AG09319 (cell line): ENCODE results near the gene MS4A1.
"Not testable (repeated sequence)": the region's sequence is repeated elsewhere in the genome, so short reads cannot be mapped to it uniquely, and the experiment has no call there.

ENCODE experiments used
- DNase-seq: peaks from one replicate; pipeline ENCODE4 v3.0.0-alpha.2; 2010; ENCODE audit warnings: low read depth; ENCODE audit errors: extremely low read depth
- CTCF ChIP-seq: IDR thresholded peaks from 2 replicates; pipeline ENCODE4 v1.5.1; 2011; ENCODE audit warnings: low read depth, mild to moderate bottlenecking, inconsistent platforms, low read length, moderate library complexity

MS4A1 gene

GRCh38 chr11:60447070-60447469, 8.6 kb upstream of the MS4A1 start:
- TF ChIP-seq CTCF, result no peak
- DNase-seq, result no peak

DNA sequence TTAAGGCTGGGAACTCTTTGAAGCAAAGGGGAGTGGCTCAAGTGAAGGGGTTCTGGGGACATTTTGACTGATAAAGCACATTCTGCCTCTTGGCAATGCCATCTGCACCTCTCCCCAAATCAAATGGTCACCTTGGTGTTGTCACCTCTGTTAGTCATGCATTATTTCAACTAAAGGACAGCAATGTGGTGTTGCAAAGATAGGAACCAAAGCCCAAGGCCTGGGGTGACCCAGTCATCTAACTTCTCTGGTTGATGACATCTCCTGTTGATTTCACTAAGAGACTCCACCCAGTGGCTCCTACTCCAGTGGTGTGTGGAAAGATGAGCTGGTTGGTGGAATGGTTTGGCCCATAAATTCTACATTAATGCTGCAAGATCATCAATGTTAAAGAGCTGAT, 7.8 kb upstream of the MS4A1 start:
- no peak for DNase-seq
- no peak for TF ChIP-seq CTCF

DNA sequence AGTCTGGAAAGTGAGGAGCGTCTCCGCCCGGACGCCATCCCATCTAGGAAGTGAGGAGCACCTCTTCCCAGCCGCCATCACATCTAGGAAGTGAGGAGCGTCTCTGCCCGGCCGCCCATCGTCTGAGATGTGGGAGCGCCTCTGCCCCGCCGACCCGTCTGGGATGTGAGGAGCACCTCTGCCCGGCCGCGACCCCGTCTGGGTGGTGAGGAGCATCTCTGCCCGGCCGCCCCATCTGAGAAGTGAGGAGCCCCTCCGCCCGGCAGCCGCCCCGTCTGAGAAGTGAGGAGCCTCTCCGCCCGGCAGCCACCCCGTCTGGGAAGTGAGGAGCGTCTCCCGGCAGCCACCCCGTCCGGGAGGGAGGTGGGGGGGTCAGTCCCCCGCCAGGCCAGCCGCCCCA, 4.5 kb upstream of the MS4A1 start:
- not testable (repeated sequence) for DNase-seq

DNA sequence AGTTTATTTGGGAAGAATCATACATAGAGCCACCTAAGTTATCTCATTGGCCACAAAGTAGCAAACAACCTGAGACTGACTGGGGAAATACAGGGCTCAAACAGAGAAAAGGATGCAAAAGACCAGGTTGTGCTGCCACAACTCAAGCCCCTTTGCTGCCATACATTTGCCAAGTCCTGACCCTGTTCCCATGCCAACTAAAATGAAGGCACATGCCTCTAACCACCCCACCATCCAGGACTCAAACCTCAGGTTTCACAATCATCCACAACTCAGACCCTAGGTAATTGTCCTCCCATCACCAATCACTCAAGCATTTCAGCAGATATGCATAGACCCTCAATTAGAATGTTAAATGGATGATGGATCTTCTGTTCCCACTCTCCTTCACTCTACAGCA, 1.4 kb upstream of the MS4A1 start:
- no peak for TF ChIP-seq CTCF
- DNase-seq, result no peak

- no peak for DNase-seq
- TF ChIP-seq CTCF, result no peak
Observed at GRCh38 chr11:60457576-60457975, 1.9 kb downstream of the MS4A1 start.

GRCh38 chr11:60459345-60459744, 3.7 kb downstream of the MS4A1 start:
- no peak for TF ChIP-seq CTCF
- no peak for DNase-seq

- no peak for TF ChIP-seq CTCF
- DNase-seq, result no peak
Observed at GRCh38 chr11:60468829-60469228, 13.2 kb downstream of the MS4A1 start.

DNA sequence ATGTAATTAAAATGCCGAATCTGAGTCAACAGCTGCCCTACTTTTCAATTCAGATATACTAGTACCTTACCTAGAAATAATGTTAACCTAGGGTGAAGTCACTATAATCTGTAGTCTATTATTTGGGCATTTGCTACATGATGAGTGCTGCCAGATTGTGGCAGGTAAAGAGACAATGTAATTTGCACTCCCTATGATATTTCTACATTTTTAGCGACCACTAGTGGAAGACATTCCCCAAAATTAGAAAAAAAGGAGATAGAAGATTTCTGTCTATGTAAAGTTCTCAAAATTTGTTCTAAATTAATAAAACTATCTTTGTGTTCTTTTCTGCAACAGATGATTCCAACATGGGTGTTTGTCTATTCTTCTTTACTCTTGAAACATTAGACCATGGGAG, 14.1 kb downstream of the MS4A1 start:
- TF ChIP-seq CTCF, result no peak
- no peak for DNase-seq
